HG02884 (cell line): ENCODE measurements around the gene GGCX.
"Not testable (repeated sequence)": the region's sequence is repeated elsewhere in the genome, so short reads cannot be mapped to it uniquely, and the experiment has no call there.

Source experiments
- ATAC-seq: cut with Tn5 transposase; IDR thresholded peaks from one replicate; pipeline ENCODE4 v1.9.1; 2021; ENCODE audit warnings: mild to moderate bottlenecking, moderate library complexity; ENCODE audit not compliant: unreplicated experiment

GGCX gene

GRCh38 chr2:85577063-85577385 lies 15.7 kb upstream of the GGCX start:
- no peak for ATAC-seq

GRCh38 chr2:85575739-85576138 lies 14.4 kb upstream of the GGCX start:
- ATAC-seq = no peak

GRCh38 chr2:85566265-85566664 lies 5.0 kb upstream of the GGCX start:
- ATAC-seq = no peak

GRCh38 chr2:85564144-85564563 lies 2.9 kb upstream of the GGCX start:
- ATAC-seq = no peak

GRCh38 chr2:85560812-85561279 lies 447 bp downstream of the GGCX start:
- no peak for ATAC-seq

- ATAC-seq = not testable (repeated sequence)
Observed at GRCh38 chr2:85560403-85560726, 928 bp downstream of the GGCX start.

DNA sequence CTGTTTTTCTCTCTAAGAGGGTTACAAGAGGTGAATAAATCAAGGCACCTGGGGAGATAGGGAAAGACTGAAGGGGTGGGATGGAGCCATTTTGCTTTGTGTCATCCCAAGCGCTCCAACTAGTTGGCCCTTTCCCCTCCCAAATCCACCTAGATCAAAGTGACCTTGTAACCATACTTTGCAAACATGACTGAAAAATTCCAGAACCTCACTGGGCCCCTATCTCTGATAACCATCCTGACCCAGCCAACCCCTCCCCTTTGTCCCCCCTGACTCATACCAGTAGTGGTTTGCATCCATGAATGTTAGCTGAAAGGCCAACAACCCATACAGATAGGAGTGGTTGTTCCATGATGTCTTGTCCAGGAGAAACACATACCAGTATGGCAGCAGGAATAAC lies 3.1 kb downstream of the GGCX start:
- ATAC-seq = no peak

GRCh38 chr2:85557130-85557529 lies 4.2 kb downstream of the GGCX start:
- no peak for ATAC-seq

DNA sequence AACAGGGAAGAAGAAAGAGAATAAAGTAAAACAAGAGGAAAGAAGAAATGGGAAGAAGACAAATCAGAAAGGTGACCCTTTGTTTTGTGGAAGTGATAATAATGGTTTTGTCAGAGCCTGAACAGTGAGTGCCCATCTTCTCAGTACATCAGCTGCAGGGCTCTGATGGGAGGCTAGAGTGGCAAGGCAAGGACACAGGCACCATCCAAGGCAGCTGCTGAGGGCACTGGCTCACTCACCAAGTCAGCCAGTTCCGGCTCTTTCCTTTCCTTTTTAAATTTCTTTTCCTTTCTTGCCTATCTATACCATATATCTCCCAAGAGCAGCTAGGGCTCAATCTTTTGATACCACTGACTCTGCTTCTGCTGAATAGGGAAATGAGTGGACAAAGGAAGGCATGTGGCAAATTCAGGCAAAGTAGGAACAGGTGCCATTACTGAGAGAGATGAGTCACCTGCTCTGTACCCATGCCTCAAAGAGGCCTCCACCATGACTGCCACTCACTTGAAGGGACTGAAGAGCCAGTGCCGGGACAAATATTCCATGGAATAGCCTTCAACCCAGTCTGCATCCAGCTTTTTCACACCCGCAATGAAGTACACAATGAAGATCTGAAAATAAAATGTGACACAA lies 6.2 kb downstream of the GGCX start:
- ATAC-seq = no peak

DNA sequence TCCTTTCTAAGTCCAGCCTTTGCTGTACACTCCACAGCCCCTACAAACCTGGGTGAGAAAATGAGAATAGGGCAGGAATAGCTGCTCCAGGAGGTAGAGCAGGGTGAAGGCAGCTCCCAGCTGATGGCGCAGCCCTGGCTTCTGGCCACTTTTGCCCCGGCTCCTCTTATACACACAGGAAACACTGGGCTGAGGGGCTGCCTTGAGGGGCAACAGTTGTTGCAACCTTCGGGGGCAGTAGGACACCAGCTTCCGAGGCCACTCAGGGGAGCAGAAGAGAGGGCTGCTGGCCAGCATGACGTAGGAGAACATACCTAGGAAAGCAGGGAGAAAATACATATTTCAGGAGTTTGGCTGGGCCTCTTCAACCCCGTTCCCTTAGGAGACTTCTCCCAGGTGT lies 8.1 kb downstream of the GGCX start:
- ATAC-seq = no peak

DNA sequence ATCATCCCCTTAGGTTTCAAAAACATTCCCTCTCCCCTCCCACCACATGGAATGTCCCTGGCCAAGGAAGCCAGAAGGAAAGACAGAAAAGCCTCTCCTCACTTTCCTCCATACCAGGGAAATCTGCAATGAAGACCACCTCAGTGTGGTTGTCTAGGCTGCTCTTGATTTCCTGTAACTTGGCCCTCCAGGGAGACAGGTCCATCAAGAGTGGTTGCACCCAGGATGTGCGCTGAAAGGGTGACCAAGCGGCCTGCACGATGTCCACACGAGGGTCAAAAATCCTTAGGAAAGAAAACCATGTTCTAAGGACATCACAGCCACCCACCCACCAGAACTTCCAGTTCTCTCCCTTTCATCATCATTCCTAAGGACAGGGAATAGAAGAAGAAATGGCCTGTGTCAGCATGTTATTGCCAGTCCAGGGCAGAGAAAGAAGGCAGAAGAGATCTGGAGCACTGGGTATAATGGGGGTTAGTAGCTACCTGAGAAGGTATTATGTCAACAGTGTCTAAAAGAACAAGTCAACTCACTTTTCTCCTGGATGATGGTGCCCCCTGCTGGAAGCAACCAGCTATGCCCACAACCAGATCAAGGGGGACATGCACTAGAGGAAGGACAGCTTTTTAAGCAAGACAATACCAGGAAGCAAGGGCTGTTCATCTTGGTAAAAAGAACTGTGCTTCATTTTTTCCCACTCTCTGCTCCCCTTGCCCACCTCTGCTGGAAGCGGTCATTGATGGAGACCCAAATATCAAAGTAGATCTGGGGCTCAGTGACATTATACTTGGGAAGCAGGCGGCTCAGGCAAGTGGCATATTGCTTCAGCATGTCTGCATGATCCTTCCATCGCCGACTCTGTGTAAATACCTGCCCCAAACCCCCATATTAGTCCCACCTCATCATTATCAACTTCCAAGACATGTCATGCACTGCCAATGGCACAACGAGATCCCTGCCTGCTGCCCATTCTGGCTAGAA lies 9.3 kb downstream of the GGCX start:
- ATAC-seq = no peak

DNA sequence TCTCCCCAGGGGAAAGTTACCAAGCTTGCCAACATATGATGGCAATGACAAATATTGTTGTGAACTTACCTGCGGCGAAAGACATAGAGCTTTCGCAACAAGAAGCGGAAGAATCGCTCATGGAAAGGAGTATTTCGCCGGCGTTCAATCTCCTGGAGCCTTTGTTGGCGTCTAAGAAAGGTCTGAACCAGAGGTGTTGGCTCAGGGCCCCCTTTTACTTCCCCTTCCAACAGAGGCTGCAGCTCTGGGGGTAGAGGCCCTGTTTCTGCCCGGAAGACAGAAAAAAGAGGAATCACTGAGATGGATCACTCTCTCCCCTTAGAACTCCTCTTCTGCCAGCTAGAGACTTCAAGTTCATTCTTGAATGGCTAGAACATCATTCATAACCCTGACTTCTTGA lies 10.8 kb downstream of the GGCX start:
- ATAC-seq = no peak

GRCh38 chr2:85549826-85550225 lies 11.5 kb downstream of the GGCX start:
- no peak for ATAC-seq

- ATAC-seq = no peak
Observed at GRCh38 chr2:85549095-85549494, 12.2 kb downstream of the GGCX start.

GRCh38 chr2:85548608-85548900 lies 12.7 kb downstream of the GGCX start:
- no peak for ATAC-seq

GRCh38 chr2:85547859-85548607 lies 13.3 kb downstream of the GGCX start:
- ATAC-seq = no peak

GRCh38 chr2:85547089-85547858 lies 14.0 kb downstream of the GGCX start:
- no peak for ATAC-seq

GRCh38 chr2:85545780-85546240 lies 15.5 kb downstream of the GGCX start:
- no peak for ATAC-seq

DNA sequence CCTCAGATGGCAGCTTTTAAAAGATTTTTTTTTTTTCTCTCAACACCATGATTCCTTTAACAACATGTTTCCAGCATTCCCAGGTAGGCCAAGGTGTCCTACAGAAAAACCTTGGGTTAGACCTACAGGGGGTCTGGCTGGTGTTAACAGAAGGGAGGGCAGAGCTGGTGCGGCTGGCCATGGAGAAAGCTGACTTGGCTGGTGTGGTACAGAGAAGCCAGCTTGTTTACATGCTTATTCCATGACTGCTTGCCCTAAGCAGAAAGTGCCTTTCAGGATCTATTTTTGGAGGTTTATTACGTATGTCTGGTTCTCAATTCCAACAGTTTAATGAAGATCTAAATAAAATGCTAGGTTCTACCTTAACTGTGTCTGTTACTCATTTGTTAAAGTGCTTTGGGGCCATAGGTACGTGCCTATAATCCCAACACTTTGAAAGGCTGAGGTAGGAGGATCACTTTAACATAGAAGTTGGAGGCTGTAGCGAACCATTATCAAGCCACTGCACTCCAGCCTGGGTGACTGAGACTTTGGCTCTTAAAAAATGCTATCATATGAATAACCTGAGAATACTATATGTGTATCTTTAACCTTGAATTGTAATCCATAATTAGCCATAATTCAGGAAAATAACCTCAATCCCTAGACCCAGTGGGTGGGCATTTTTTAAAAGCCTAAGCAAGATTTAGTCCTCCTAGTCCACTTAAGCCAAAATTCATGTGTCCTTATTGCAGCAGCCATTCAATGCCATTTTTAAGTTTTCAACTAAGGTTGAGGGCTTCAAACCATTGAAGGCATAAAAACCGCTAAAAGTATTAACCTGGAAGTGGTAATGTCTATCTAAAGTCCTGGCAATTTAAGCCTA lies 16.1 kb downstream of the GGCX start:
- not testable (repeated sequence) for ATAC-seq

- ATAC-seq = not testable (repeated sequence)
Observed at GRCh38 chr2:85544254-85544691, 17.0 kb downstream of the GGCX start.
